Testis (tissue), 3 donors: Measurements from ENCODE around the gene ALX3. TPM values are rescaled to one million over a fixed set of nuclear protein-coding genes. Genes with fewer than 3 reads are reported as not detected.

Experiments
- DNase-seq: peaks from one replicate; pipeline ENCODE4 v3.0.0-alpha.2; 2019
- H3K27ac ChIP-seq, 2 donors: fragments of 200-600 bp; sonication (generic); one replicate each; pipeline ENCODE4 v1.5.1; 2019
- H3K27me3 ChIP-seq: fragments of 200-600 bp; sonication (generic); one replicate; pipeline ENCODE4 v1.5.1; 2019
- H3K36me3 ChIP-seq: fragments of 200-600 bp; sonication (generic); one replicate; pipeline ENCODE4 v1.5.1; 2017; ENCODE audit warnings: low read depth; ENCODE audit errors: missing control alignments
- H3K4me1 ChIP-seq: fragments of 200-600 bp; sonication (generic); one replicate; pipeline ENCODE4 v1.5.1; 2019
- H3K4me3 ChIP-seq, 2 donors: fragments of 200-600 bp; sonication (generic); one replicate each; pipeline ENCODE4 v1.5.1; 2017 to 2019
- H3K9me3 ChIP-seq: fragments of 200-600 bp; sonication (generic); one replicate; pipeline ENCODE4 v1.5.1; 2017
- POLR2A ChIP-seq: fragments of 450-650 bp; IDR thresholded peaks from one replicate; pipeline ENCODE4 v1.6.1; 2017; ENCODE audit warnings: antibody characterized with exemption, mild to moderate bottlenecking, moderate library complexity
- WGBS, 2 donors: methylation state at CpG; one replicate each; pipeline ENCODE4 v1.1.5; 2018; 5-methylcytosine and 5-hydroxymethylcytosine counted together
- intact Hi-C: fragments of 100-400 bp; cut with DNase I; formaldehyde crosslinking; loops from one replicate; pipeline ENCODE4 v1.15.1; 2023; ENCODE audit warnings: low total_unique reads
- polyA plus RNA-seq: library from polyadenylated mRNA; stranded (reverse); fragments of 350-450 nt; fragmentation: Illumina TruSeq; extraction: RNeasy Lipid Tissue Mini Kit (QIAGEN cat#74804); gene quantifications from one replicate; pipeline ENCODE4 v1.2.3, GENCODE V29; 2014; ENCODE audit warnings: low read depth, low replicate concordance; ENCODE audit not compliant: insufficient read depth
- total RNA-seq, 2 donors: library from RNA; depleted of rRNA; stranded (reverse); fragments of >200 nt; gene quantifications; one replicate each; pipeline ENCODE4 v1.2.3, GENCODE V29; 2016
- TF ChIP-seq, protein P1 (sequence below), 3 experiments: fragments of 450-650 bp in 2 of 3; fragments of 200-600 bp in 1 of 3; sonication (generic) in 1 of 3; IDR thresholded peaks; one replicate each; pipeline ENCODE4 v1.5.1; 2016 to 2019; ENCODE audit warnings: antibody characterized with exemption in 3 of 3, mild to moderate bottlenecking in 2 of 3, moderate library complexity in 1 of 3

Gene ALX3
- total and polyA plus RNA-seq, 3 donors from 2014 or later, result 0.31 to 0.79 (median 0.49) TPM

DNA sequence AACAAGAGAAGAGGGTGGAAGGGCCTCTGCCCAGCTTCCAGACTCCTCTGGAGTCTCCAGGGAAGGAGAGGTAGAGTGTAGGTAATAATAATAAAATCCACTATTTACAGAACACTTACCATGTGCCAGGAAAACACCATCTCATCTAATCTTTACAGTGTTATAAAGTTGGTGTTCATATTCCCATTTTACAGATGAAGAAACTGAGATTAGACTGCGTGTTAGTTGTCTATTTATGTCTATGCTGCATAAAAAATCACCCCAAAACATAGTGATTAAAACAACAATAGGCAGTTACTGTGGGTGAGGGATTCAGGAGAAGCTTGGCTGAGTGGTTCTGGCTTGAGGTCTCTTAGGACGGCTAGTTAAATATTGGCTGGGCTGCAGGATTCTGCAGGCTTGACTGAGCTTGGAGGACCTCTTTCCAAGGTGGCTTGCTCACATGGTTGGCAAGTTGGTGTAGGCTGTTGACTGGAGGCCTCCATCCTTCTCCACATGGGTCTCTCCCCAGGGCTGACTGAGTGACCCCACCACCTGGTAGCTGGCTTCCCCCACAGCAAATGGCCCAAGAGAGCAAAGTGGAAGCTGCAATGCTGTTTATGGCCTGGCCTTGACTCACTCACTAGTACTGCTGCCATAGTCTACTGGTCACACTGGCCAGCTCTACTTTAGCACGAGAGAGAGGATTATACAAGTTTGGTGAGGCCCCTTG is 6.5 kb upstream of the ALX3 start:
- TF ChIP-seq, protein P1, sequence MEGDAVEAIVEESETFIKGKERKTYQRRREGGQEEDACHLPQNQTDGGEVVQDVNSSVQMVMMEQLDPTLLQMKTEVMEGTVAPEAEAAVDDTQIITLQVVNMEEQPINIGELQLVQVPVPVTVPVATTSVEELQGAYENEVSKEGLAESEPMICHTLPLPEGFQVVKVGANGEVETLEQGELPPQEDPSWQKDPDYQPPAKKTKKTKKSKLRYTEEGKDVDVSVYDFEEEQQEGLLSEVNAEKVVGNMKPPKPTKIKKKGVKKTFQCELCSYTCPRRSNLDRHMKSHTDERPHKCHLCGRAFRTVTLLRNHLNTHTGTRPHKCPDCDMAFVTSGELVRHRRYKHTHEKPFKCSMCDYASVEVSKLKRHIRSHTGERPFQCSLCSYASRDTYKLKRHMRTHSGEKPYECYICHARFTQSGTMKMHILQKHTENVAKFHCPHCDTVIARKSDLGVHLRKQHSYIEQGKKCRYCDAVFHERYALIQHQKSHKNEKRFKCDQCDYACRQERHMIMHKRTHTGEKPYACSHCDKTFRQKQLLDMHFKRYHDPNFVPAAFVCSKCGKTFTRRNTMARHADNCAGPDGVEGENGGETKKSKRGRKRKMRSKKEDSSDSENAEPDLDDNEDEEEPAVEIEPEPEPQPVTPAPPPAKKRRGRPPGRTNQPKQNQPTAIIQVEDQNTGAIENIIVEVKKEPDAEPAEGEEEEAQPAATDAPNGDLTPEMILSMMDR (IDR thresholded peaks at IDR 0.05), result no peak
- TF ChIP-seq POLR2A, result no peak
- H3K36me3 ChIP-seq, result no peaks in the 10 kb centered on the region
- intact Hi-C loops, result no loop called here
- no peak for DNase-seq
- no peaks in the 10 kb centered on the region for H3K4me1 ChIP-seq
- no peaks in the 10 kb centered on the region for H3K9me3 ChIP-seq
- WGBS, 2 donors, result 79 to 88% methylated on average over 2 to 3 of the region's 3 CpGs
- no peak overlapping the region for H3K27ac ChIP-seq
- no peaks in the 10 kb centered on the region for H3K27me3 ChIP-seq
- H3K4me3 ChIP-seq, result no peak overlapping the region

DNA sequence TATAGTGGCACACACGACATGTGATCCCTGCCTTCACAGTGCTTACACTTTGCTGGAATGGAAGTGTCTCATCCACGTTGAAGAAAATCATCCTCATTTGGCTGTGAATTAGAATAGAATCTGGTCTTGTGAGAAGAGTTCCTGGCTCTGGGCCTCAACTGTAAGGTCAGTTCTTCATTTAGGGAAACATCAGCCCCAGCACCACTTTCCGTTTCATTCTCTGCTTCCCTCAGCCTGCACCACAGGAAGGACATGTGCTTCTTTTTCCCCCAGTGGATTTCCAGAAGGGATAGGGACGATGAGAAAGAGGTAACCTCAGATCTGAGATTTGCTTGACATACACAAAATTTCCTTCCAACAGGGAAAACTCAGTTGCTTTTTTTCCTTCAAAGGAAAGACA is 3.7 kb upstream of the ALX3 start:
- Histone ChIP-seq H3K27ac (no peak overlapping the region), H3K27me3 (no peaks in the 10 kb centered on the region), H3K4me3 (no peak overlapping the region), H3K4me1 (no peaks in the 10 kb centered on the region), H3K9me3 (no peaks in the 10 kb centered on the region), H3K36me3 (no peaks in the 10 kb centered on the region)
- WGBS, 2 donors, result 75% methylated on average over 4 of the region's 4 CpGs
- no peak for DNase-seq
- intact Hi-C loops, result no loop called here
- TF ChIP-seq, protein P1 (IDR thresholded peaks at IDR 0.05), result no peak
- TF ChIP-seq POLR2A, result no peak

DNA sequence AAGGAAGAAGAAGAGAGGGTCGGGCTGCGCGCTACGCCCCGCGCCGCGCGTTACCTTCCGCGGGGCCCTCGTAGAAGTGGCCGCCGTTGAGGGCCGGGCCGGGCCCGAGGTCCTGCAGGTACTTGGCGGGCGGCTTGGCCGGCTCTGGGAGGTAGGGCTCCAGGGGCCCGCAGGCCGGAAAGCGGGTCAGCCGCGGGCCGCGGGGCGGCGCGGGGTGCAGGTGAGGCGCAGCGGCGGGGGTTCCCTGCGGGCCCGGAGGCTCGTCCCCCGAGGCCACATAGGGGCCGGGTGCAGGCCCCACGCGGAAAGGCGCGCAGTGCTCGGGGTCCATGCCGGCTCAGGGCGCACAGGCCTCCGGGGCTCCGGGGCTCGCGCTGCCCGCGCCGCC is 196 bp downstream of the ALX3 start:
- DNase-seq, result no peak
- Histone ChIP-seq H3K4me3 (peak overlapping the region; percentile 26 to 31), H3K27me3 (no peaks in the 10 kb centered on the region), H3K27ac (no peak overlapping the region), H3K36me3 (no peaks in the 10 kb centered on the region), H3K4me1 (no peaks in the 10 kb centered on the region), H3K9me3 (no peaks in the 10 kb centered on the region)
- TF ChIP-seq, protein P1 (IDR thresholded peaks at IDR 0.05), result no peak
- no peak for TF ChIP-seq POLR2A
- WGBS, 2 donors, result 12 to 37% methylated on average over 20 to 48 of the region's 52 CpGs
- intact Hi-C loops, result no loop called here

DNA sequence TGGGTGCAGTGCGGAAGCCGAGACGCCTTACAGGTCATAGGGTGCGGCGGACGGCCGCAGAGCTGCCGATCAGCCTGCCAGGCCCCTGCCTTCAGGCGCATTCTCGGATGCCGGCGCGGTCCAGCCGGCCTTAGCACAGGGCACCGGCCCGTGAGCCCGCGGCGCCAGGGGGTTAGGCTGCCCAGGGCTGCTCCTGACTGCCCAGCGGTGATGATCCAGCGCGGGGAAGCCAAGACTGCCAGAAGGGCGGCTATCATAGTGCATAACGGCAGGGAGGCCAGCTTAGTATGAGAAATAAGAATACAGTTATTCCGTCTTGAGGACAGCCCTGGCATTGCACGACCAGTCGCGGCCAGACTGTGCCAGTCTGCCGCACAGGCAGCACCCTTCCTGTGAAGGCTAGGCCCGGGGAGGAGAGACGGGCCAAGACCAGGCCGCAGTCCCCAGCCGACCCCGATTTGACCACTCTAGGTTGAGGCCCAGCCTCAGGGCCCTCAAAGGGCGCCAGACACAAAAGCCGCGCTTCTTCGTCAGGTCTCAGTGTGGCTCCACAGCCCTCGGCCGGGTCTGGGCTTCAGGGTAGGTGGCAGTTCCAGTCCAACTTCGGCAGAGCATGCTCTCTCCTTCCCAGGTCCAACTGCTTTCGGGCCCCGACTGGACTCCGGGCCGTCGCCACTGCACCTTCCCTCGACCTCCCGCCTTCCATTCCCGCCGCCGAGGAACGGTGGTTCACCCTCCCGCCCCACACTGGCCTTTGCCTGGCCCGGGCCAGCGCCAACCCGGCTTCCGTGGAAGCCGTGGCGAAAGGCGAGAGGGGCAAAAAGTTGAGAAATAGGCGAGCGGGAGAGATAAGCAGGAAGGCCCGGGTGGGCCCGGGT is 829 bp downstream of the ALX3 start:
- Histone ChIP-seq H3K27me3 (no peaks in the 10 kb centered on the region), H3K36me3 (no peaks in the 10 kb centered on the region), H3K4me1 (no peaks in the 10 kb centered on the region), H3K4me3 (peak overlapping the region; percentile 26 to 31), H3K9me3 (no peaks in the 10 kb centered on the region), H3K27ac (no peak overlapping the region)
- intact Hi-C loops, result no loop called here
- DNase-seq, result no peak
- TF ChIP-seq, protein P1 (IDR thresholded peaks at IDR 0.05), result no peak
- TF ChIP-seq POLR2A, result no peak
- 46 to 56% methylated on average over 47 to 62 of the region's 64 CpGs for WGBS, 2 donors
